GM19397 (cell line): Measurements from ENCODE around the gene GPR176.

ENCODE experiments used
- ATAC-seq: cut with Tn5 transposase; IDR thresholded peaks from one replicate; pipeline ENCODE4 v1.9.1; 2021; ENCODE audit warnings: mild to moderate bottlenecking, moderate library complexity; ENCODE audit not compliant: unreplicated experiment

Gene GPR176

DNA sequence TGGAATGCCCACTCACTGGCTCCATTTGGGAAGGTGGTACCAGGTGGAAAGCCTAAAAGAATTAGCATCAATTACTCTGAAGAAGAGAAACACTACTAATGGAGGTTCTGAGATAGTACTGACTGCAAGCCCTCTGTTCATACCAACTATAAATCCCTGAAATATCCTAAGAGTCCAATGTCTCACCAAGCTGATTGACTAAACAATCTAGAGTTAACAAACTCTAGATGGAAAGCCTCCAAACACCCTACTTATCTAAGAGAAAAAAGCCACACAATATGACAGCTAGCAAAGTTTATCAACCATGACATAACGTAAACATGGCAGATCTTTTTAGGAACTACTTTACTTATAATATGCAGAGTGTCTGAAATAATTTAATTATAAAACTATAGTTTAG is 59.2 kb downstream of the GPR176 start:
- no peak for ATAC-seq

DNA sequence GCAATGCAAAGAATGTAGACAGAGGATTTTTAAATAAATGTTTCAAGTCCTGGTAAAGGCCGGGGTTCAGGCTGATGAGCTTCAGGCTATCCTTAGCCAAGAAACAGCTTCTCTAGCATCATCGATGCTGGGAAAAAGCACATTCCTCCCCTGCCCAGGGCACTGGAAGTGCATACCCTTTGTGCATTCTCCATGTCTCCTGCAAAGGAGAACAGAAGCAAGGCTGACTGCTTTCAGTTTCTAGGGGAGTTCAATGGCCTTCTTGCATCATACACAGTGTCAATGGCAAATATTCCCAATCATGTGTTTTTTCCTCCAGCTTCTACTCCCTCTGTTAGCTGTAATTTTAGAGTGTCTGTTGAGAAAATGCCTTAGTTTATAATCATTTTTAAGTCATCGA is 59.9 kb downstream of the GPR176 start:
- ATAC-seq, result no peak

DNA sequence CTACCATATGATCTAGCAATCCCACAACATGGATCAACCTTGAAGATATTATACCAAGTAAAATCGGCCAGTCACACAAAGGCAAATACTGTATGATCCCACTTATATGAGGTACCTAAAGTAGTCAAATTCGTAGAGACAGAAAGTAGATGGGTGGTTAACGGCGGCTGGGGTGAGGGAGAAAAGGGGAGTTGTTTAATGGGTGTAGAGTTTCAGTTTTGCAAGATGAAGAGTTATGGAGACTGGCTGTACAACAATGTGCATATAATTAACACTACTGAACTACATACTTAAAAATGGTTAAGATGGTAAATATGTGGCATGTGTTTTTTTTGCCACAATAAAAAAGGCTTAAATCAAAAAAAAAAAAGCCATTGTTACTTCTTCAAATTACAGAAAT is 60.4 kb downstream of the GPR176 start:
- ATAC-seq, result no peak

DNA sequence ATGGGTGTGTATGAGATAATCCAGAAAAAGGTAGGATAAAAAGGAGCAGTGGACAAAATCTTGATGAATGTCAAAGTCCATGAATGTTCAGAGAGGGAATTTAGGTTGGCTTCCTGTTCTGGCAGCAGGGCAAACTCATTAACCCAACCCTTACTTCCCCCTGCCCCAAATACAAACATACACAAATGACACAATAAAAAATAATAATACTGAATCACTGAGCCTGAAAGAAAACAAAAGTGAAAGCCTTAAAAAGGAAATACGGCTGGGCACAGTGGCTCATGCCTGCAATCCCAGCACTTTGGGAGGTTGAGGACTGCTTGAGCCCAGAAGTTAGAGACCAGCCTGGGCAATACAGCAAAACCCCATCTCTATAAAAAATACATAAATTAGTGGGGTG is 62.9 kb downstream of the GPR176 start:
- ATAC-seq, result no peak

DNA sequence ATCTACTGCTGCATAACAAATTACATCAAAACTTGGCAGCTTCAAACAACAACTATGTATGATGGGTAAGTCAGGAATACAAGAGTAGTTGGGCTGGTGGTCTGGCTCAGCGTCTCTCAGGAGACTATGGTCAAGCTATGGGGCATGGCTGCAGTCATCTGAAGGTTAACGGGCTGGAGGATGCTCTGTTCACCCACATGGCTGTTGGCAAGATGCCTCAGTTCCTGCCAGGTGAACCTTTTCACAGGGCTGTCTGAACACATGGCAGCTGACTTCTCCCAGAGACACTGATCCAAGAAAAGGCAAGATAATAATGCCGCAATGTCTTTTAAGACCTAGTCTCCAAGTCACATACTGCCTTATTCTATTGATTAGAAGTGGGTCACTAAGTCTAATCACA is 63.7 kb downstream of the GPR176 start:
- no peak for ATAC-seq

DNA sequence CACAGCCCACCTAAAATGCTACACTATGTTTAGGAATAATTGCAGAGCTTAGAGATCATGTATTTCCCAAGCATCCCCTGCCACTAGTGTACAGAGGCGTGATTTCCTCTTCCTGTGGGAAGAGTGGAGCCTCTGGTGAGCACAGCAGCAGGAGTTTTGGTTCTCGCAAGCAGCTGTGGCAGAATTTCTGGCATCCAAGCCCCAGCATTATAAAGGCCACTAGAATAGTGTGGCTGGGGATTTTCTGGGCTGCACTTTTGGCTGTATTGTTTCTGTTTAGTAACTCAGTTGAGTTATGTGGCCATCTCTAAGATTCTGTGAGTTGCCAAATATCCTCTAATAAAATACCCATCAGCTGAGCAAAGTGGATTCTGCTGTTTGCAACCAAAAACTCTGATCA is 64.7 kb downstream of the GPR176 start:
- ATAC-seq, result no peak

DNA sequence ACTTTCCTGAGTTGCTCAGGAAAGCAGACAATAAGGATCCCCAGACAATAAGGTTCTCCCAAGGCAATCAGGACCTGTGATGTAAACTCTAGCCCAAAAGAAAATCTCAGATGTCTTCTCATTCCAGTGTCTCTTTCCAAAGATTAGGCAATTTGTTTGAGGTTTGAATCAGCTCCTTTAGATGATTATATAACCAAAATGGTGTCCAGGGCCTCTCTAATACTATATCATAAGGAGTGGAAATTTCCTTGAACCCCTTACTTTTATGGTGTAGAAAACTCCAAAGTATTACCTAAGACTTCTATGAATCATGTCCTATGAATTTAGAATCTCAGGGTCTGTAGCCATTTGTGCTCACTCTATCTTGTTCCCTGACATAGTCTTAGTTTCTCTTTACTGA is 65.9 kb downstream of the GPR176 start:
- ATAC-seq, result no peak

DNA sequence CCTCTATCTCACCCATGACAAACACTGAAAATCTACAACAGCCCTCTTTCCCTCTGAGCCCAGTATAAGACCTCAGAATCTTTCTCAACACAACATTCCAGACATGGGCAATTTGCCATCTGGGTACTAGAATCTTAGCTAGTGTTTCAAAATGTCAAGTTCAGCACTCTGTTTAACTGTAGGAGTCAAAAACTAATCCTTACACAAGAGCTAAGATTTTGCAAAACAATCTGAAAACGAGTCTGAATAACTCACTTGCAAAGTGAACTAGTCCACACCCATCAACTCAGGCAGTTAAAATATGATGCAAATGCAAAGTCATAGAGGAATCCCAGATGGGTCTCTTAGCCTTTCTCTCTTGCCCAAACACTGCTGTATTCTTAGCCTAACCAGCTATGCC is 67.8 kb downstream of the GPR176 start:
- ATAC-seq, result no peak

DNA sequence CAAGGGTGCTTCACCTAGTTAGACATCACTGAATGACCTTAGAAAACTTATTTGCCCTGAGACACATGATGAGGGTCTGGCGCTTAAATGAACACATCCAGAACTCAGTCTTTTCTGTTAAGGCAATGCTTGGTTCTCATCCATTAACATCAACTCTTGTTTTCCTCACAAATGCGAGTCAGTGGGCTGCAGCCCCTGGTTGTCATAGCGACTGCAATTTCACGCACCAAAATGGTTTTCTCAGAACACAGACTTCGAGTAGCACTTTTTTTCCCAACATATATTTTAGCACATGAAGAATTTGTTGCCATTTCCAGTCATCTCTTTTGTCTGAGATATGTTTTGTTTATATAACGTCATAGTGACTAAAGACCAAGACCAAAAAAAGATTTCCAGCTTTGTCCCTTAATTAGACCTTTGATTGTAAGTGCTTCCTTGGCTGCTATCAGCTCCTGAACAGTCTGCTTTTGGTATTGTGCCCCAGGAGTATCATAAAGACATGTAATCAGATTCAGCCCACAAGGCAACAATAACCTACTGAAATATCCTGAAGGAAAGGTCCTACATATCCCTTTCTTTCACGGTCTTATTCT is 68.5 kb downstream of the GPR176 start:
- ATAC-seq, result no peak

DNA sequence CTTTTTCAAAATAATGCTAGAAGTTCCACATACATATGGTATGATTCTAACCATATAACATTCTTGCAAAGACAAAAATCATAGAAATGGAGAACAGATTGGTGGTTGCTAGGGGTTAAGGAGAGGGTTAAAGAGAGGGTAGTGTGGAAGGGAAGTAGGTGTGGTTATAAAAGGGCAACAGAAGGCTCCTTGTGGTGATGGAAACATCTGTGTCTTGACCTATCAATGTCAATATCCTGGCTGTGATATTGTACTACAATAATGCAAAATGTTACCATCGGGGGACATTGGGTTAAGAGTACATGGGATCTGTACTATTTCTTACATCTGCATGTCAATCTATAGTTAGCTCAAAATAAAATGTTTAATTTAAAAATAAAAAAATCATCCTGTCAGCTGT is 69.6 kb downstream of the GPR176 start:
- ATAC-seq, result no peak

DNA sequence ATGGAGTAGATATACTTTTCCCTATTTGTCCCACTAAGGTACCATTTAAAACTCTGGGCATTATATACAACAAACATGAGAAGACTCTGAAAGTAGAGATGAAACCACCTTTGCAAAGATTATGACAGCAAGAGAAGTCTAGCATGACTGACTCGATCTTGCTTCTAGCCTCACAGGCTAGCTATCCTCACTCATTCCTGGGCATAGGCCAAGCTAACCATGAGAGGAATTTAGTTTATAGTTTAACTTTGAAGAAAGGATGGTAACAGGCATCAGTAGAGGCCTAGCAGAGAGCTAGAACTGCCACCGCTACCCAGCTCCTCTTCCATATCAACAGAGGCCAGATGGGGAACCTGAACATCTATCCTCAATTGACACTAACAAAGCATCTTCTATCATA is 74.0 kb downstream of the GPR176 start:
- ATAC-seq, result no peak

DNA sequence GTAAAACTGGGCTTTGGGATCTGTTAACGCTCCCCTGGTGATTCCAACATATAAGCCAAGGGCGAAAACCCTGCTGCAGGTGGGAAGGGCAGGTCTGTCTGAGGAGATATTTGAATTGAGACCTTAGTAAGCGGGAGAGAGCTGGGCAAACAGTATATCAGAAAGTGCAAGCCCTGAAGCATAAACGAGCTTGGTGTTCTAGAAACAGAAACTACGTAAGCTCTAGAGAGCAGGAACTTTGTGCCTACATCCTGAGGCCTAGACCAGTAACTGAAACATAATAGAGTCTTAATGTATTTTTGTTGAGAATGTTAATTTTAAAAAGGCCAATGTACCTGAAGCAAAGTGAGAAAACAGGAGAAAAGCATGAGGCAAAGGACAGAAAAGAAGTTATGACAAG is 74.5 kb downstream of the GPR176 start:
- ATAC-seq, result no peak

DNA sequence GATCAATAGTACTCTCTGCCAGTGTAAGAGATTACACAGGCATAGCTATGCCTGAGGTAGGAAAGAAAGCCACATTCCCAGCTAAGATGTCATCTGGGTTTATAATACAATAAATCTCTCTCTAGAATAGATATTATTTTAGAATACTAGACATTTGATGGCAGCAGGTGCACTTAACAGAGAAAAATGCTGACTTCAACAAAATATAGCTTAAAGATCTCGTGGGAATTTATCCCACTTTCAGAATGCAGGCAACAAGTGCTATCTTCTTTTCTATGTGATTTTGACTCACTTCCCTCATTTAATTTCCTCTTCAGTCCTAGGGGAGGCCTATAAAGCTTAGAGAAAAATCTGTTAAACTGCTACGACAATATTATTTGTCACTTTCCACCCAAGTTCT is 76.5 kb downstream of the GPR176 start:
- ATAC-seq, result no peak

DNA sequence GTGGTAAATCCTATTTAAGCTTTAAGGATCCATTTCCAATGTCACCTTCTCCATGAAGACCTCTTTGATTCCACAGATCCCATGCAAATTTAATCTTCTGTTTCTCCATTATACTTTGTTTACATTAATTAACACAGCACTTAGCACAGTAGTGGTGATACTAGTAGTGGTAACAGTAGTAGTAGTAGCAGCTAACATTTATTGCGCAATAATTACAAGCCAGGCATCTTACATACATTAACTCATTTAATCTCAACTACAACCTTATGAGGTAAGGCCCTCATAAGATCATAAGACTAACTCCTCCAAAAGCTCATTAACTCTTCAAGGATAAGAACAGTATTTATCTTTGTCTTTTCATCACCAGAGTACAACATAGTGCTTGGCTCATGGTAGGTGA is 82.6 kb downstream of the GPR176 start:
- ATAC-seq, result no peak

DNA sequence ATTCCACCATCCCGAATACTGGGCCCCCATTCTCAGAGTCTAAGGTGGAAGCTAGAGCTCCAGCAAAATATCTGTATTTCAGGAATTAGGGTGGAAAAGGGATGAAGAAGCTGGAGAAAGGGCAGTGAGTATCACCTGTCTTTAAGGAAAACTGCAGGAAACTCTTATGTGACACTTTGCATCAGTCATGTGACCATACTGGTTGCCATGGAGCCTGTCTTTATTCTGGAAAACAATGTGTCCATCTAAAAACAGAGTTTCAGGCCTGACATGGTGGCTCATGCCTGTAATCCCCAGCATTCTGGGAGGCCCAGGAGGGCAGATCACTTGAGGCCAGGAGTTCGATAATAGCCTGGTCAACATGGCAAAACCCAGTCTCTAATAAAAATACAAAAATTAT is 84.5 kb downstream of the GPR176 start:
- ATAC-seq, result no peak

DNA sequence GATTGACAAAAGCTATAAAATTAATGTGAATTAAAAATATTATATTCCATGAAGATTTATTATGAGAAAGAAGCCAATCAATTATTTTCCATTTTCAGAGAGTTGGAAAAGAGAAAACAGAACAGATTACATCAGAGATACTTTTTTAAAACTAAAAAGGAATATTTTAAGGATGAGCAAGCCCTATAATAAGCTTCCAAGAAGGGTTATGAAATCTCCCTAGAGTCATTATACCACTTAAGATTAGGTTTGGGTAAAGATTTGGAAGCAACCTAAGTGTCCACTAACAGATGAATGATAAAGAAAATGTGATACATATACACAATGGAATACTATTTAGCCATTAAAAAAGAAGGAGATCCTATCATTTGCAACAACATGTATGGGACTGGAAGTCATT is 85.8 kb downstream of the GPR176 start:
- ATAC-seq, result no peak

DNA sequence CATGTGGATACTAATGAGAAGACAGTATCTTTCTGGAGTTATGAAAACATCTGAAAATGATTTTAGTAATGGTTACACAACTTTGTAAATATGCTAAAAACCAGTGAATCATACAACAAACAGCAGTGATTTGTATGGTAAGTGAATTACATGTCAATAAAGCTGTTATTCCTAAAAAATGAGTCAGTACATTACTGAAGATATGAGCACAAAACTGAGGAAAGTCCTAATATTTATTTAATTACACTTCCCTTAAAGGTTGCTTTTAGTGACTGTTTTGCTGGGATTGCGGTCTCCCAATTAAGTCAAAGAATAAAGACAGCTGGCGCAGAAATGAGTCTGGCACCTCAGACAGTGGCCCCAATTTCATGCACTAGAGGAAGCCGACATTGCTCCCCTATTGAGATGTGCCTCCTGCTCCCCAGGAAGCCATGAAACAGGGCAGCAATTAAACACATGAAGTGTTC is 86.5 kb downstream of the GPR176 start:
- ATAC-seq, result no peak

DNA sequence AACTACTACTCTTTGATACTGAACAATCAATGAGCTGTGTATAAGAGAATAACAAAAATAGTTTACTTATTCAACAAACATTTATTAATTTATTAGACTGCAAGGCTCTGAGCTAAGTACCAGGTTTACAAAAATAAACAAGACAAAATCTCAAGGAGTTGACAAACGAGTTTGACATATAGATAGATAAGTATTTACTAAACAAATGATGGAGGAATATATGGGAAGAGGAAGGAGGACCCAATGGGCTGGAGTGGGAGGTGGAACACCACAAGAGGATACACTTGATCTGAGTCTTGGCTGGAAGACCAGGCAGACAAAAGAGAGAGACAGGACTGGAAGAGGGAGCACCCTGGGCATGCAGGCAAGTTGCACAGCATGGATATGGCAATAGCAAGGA is 89.9 kb downstream of the GPR176 start:
- no peak for ATAC-seq

DNA sequence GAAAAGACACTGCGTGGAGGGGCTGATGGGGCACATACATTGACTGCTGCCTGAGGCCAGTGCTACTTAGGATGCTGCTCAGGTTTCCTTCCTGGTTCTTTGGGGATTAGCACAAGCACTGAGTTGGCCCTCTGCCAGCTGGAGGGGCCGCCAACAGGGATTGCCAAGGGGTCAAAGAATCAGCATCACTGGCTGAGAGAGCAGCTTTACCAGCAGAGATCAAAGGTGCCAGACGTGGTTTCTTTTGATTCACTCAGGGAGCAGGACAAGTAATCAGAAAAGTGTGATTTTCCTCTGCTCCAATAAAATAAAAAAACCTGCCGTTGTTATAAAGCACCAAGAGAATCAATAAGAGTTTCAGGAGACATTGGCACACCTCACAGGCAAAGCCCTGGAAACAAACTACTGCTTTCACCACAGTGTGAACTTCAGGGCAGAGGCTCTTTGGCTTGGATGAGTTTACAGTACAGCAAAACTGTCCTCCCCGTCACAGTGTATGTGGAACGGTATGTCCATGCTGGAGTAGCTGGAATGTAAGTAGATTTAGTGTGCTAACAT is 91.6 kb downstream of the GPR176 start:
- no peak for ATAC-seq

DNA sequence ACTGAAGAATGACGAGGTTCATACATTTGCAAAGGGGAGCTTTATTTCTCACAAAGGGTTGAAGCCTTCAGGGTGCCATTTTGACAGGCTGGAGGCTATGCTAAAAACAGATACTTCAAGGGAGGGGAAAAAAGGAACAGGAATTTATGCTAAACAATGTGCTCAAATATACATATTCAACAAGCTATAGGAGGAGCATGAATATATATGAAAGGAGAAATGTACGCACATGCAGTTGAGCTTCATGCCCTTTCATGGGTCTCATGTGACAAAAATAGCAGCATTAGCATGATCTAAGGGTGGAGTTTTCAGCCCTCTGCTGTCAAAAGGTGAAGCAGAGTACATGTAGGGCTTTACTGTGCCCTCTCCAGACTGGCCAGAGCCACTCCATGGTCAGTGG is 93.1 kb downstream of the GPR176 start:
- ATAC-seq, result no peak

DNA sequence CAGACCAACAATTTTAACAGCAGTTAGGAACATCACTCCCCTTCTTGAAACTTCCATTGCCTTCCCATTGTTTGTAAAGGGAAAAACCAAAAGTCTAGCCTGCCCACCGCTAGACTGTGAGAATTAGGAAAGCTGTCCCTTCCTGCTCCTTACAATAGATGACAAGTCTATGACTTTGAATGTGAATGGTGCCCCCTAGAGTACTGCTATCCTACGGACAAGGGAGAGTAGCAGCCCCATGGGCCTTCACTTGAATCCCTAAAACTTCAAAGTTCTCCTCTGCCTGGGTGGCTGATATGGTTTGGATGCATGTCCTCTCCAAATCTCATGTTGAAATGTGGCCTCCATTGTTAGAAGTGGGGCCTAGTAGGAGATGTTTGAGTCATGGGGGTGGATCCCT is 96.4 kb downstream of the GPR176 start:
- no peak for ATAC-seq

DNA sequence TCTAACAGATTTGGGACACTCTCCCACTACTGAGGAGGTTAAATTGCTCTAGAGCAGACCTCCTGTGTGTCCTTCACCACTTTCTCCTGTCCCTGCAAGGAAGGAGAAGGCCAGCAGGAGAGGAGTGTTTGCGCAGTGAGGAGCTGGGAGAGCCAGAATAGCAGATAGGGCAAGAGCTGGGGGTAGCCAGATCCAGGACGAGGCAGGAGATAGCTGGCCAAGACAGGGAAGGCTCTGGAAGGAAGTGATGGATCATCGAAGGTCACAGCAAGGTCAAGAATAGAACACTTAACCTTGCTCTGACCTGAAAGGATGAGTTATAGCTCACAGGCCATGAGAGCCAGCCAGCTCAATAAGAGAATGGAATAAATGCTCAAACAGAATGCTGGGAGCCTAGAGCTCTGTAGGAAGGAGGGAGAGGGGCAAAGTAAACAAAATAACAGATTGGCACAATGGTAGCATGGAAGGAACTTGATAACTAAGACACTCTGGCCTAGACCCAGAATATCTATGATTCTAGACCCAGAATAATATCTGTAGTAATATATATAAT is 99.9 kb downstream of the GPR176 start:
- ATAC-seq, result no peak

DNA sequence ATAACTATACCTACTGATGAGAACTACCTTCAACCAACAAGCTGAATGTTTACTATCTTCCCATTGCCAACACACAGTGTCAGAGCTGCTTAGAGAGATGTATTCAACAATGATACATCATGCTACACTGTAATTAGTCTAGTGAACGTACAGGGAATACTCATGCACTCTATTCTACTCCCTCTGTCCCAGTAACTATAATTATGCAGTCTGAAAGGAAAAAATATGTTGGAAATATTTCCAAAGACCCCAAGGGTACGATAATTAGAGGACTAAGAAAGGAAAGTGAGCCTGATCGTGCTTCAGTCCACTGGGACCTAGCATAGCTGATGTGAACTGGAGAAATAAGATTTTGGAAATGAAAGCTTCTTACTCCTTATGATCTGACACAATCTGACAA is 100.5 kb downstream of the GPR176 start:
- no peak for ATAC-seq
